Endothelial cell (in vitro differentiated cells): ENCODE results near the gene CXCL5. TPM values are rescaled to one million over a fixed set of nuclear protein-coding genes. Genes with fewer than 3 reads are reported as not detected.
A peak's percentile ranks its signal among the peaks of the same experiment; 100 is the strongest.

Experiments
- DNase-seq: peaks from one replicate; pipeline ENCODE4 v3.0.0; 2021; ENCODE audit warnings: low spot score
- H3K27ac Mint-ChIP-seq: one replicate; pipeline ENCODE4 v1.8.0; 2021; ENCODE audit warnings: mixed read lengths, inconsistent platforms; ENCODE audit not compliant: unreplicated experiment
- H3K27me3 Mint-ChIP-seq: one replicate; pipeline ENCODE4 v1.8.0; 2021; ENCODE audit warnings: mild to moderate bottlenecking, moderate library complexity, mixed read lengths, inconsistent platforms; ENCODE audit not compliant: unreplicated experiment
- H3K36me3 Mint-ChIP-seq: one replicate; pipeline ENCODE4 v1.8.0; 2021; ENCODE audit warnings: mild to moderate bottlenecking, low read depth, mixed read lengths, inconsistent platforms; ENCODE audit not compliant: unreplicated experiment
- H3K4me1 Mint-ChIP-seq: one replicate; pipeline ENCODE4 v1.8.0; 2021; ENCODE audit warnings: mild to moderate bottlenecking, mixed read lengths, inconsistent platforms; ENCODE audit not compliant: unreplicated experiment
- H3K4me3 Mint-ChIP-seq: one replicate; pipeline ENCODE4 v1.8.0; 2021; ENCODE audit warnings: mild to moderate bottlenecking, mixed read lengths, inconsistent platforms; ENCODE audit not compliant: unreplicated experiment
- H3K9me3 Mint-ChIP-seq: one replicate; pipeline ENCODE4 v1.8.0; 2021; ENCODE audit warnings: mixed read lengths, inconsistent platforms; ENCODE audit not compliant: unreplicated experiment
- total RNA-seq: library from RNA; stranded (reverse); fragmentation: NEBNext Ultra II Directional; extraction: Animal tissue kit (Norgen Biotek cat#: 25700); gene quantifications from one replicate; pipeline ENCODE4 v1.2.1, GENCODE V29; 2021; ENCODE audit not compliant: unreplicated experiment
- TF ChIP-seq, protein P1 (sequence below): fragments of 200-600 bp; sonication (generic); IDR thresholded peaks from one replicate; pipeline ENCODE4 v1.5.0; 2021; ENCODE audit warnings: antibody characterized with exemption; ENCODE audit not compliant: unreplicated experiment

Gene CXCL5
- total RNA-seq, 1 donor from 2014 or later, result 3.4 TPM

- Mint-ChIP-seq H3K4me1 (peaks cover 18% of the 10 kb centered on the region), H3K4me3 (peak overlapping the region; percentile 93), H3K27me3 (no peaks in the 10 kb centered on the region), H3K36me3 (no peaks in the 10 kb centered on the region), H3K9me3 (no peaks in the 10 kb centered on the region), H3K27ac (no peak overlapping the region)
- DNase-seq, result peak; percentile 7
- TF ChIP-seq, protein P1, sequence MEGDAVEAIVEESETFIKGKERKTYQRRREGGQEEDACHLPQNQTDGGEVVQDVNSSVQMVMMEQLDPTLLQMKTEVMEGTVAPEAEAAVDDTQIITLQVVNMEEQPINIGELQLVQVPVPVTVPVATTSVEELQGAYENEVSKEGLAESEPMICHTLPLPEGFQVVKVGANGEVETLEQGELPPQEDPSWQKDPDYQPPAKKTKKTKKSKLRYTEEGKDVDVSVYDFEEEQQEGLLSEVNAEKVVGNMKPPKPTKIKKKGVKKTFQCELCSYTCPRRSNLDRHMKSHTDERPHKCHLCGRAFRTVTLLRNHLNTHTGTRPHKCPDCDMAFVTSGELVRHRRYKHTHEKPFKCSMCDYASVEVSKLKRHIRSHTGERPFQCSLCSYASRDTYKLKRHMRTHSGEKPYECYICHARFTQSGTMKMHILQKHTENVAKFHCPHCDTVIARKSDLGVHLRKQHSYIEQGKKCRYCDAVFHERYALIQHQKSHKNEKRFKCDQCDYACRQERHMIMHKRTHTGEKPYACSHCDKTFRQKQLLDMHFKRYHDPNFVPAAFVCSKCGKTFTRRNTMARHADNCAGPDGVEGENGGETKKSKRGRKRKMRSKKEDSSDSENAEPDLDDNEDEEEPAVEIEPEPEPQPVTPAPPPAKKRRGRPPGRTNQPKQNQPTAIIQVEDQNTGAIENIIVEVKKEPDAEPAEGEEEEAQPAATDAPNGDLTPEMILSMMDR, result no peak
Observed at GRCh38 chr4:74038086-74038424, 39.6 kb upstream of the CXCL5 start.

GRCh38 chr4:74037076-74037955 is 38.8 kb upstream of the CXCL5 start:
- no peaks in the 10 kb centered on the region for H3K36me3 Mint-ChIP-seq
- peak overlapping the region; percentile 93 for H3K4me3 Mint-ChIP-seq
- DNase-seq, result no peak
- H3K4me1 Mint-ChIP-seq, result peaks cover 18% of the 10 kb centered on the region
- no peak overlapping the region for H3K27ac Mint-ChIP-seq
- H3K27me3 Mint-ChIP-seq, result no peaks in the 10 kb centered on the region
- H3K9me3 Mint-ChIP-seq, result no peaks in the 10 kb centered on the region
- TF ChIP-seq, protein P1, result no peak

- Mint-ChIP-seq H3K9me3 (no peaks in the 10 kb centered on the region), H3K36me3 (no peaks in the 10 kb centered on the region), H3K4me1 (peaks cover 11% of the 10 kb centered on the region), H3K4me3 (no peak overlapping the region), H3K27me3 (no peaks in the 10 kb centered on the region), H3K27ac (no peak overlapping the region)
- TF ChIP-seq, protein P1, result no peak
- DNase-seq, result no peak
Observed at GRCh38 chr4:74033739-74034138, 35.3 kb upstream of the CXCL5 start.

DNA sequence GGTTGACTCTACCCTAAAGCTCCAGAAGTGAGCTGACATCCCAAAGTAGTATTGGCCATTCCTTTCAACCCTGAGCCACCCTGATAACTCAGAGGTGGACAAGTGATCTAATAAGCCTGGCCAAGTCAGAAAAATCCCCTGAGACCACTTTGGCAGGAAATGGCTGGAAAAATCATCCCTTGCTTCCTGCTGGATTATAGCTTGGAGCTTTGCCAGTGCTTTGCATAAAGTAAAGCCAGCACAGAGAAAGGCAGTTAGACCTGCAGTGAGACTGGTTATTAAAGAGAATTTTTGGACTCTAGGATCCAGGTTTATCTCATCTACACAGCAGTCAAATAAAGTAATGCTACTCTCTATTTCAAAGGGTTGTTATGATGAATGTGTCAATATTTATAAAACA is 33.6 kb upstream of the CXCL5 start:
- Mint-ChIP-seq H3K27me3 (no peaks in the 10 kb centered on the region), H3K4me1 (peaks cover under 1% of the 10 kb centered on the region), H3K9me3 (no peaks in the 10 kb centered on the region), H3K4me3 (no peak overlapping the region), H3K27ac (no peak overlapping the region), H3K36me3 (no peaks in the 10 kb centered on the region)
- TF ChIP-seq, protein P1, result no peak
- DNase-seq, result no peak

DNA sequence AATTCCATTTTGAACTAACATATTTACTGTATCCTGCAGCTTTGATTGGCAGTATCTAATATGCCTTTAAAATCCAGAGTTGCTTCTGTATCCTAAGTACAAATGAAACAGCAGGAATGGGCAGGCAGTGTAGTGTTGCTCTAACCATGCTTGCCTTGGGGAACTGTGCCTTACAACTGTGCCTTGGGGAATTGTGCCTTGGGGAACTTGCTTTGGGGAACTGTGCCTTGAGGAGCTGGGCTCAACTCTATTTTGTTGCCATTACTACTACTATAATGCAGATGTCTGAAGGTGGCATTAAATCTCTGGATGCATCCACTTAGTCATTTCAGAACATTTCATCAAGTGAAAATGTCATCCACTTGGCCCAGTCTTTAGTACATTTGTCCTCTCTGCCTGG is 33.1 kb upstream of the CXCL5 start:
- no peaks in the 10 kb centered on the region for H3K36me3 Mint-ChIP-seq
- no peak for DNase-seq

More for the DNA sequence above, 33.1 kb upstream of the CXCL5 start:
- Mint-ChIP-seq H3K27me3 (no peaks in the 10 kb centered on the region), H3K27ac (no peak overlapping the region), H3K9me3 (no peaks in the 10 kb centered on the region), H3K4me1 (no peaks in the 10 kb centered on the region), H3K4me3 (no peak overlapping the region)
- TF ChIP-seq, protein P1, result no peak
